H1 (cell line): Measurements from ENCODE around the gene CCSAP. TPM values are rescaled to one million over a fixed set of nuclear protein-coding genes. Genes with fewer than 3 reads are reported as not detected.

Experiments used
- CTCF ChIA-PET: fragments of 300-600 bp; sonication (Branson Sonifier 250); formaldehyde crosslinking; loops from one replicate; lab custom pipeline; 2021; ENCODE audit not compliant: partially characterized antibody; lab: Charles Lee
- POLR2A ChIA-PET: fragments of 300-600 bp; sonication (Branson Sonifier 250); formaldehyde crosslinking; loops from one replicate; lab custom pipeline; 2021; ENCODE audit warnings: inconsistent platforms; ENCODE audit not compliant: partially characterized antibody; lab: Charles Lee
- DNase-seq, 2 experiments: peaks; one replicate each; pipeline versions ENCODE4 v3.0.0 to v3.0.0-alpha.2; 2010 to 2022; ENCODE audit warnings: low spot score in 2 of 2, low read depth in 1 of 2, mixed read lengths in 1 of 2
- FAIRE-seq: peaks from 2 replicates; lab custom pipeline; 2011; peaks lifted over from hg19 to GRCh38; lab: Jason Lieb, UNC
- H2AFZ ChIP-seq: 2 replicates; pipeline ENCODE4 v1.8.1; 2012; ENCODE audit warnings: low read length, inconsistent platforms
- H2AK5ac ChIP-seq: 2 replicates; pipeline ENCODE4 v1.6.1; 2013; ENCODE audit warnings: low read depth, low read length
- H2BK120ac ChIP-seq: replicated peaks from 2 replicates; pipeline ENCODE3; 2013; ENCODE audit warnings: low read depth, low read length, inconsistent platforms
- H2BK12ac ChIP-seq: 2 replicates; pipeline ENCODE4 v1.6.1; 2013; ENCODE audit warnings: low read depth, low read length
- H2BK15ac ChIP-seq: 2 replicates; pipeline ENCODE4 v1.6.1; 2013; ENCODE audit warnings: low read length
- H2BK20ac ChIP-seq: 2 replicates; pipeline ENCODE4 v1.6.1; 2013; ENCODE audit warnings: low read length
- H2BK5ac ChIP-seq: 2 replicates; pipeline ENCODE4 v1.6.1; 2013; ENCODE audit warnings: low read depth, low read length
- H3K14ac ChIP-seq: 2 replicates; pipeline ENCODE4 v1.6.1; 2013; ENCODE audit warnings: inconsistent platforms; ENCODE audit not compliant: insufficient read length
- H3K18ac ChIP-seq: 2 replicates; pipeline ENCODE4 v1.6.1; 2013; ENCODE audit warnings: low read length; ENCODE audit errors: extremely low read depth
- H3K23ac ChIP-seq: 2 replicates; pipeline ENCODE4 v1.6.1; 2013; ENCODE audit warnings: inconsistent platforms; ENCODE audit not compliant: insufficient read length
- H3K23me2 ChIP-seq: 2 replicates; pipeline ENCODE4 v1.6.1; 2013; ENCODE audit warnings: low read depth, low read length
- H3K27ac ChIP-seq: 2 replicates; pipeline ENCODE4 v1.6.1; 2011; ENCODE audit warnings: low read depth, low read length, inconsistent platforms
- H3K27me3 ChIP-seq, 4 experiments: replicated peaks in 1 of 4; 1 replicate in 1 of 4; 2 replicates in 3 of 4; pipeline versions ENCODE4 v1.6.1 to v1.8.1; 2011 to 2013; ENCODE audit warnings: low read length in 3 of 4, mild to moderate bottlenecking in 3 of 4, inconsistent platforms in 2 of 4, mixed read lengths in 2 of 4, moderate library complexity in 1 of 4; ENCODE audit not compliant: control insufficient read depth in 3 of 4, insufficient read depth in 3 of 4; ENCODE audit errors: extremely low read depth in 1 of 4
- H3K36me3 ChIP-seq, 4 experiments: 2 replicates each; pipeline versions ENCODE4 v1.6.1 to v1.8.1; 2011 to 2013; ENCODE audit warnings: mild to moderate bottlenecking in 4 of 4, low read length in 3 of 4, moderate library complexity in 2 of 4, control low read depth in 1 of 4, inconsistent platforms in 1 of 4; ENCODE audit not compliant: insufficient read depth in 4 of 4, control insufficient read depth in 2 of 4
- H3K4ac ChIP-seq: replicated peaks from 2 replicates; pipeline ENCODE3; 2013; ENCODE audit warnings: low read length, low read depth, mixed read lengths, inconsistent platforms; ENCODE audit not compliant: insufficient read length
- H3K4me1 ChIP-seq, 4 experiments: replicated peaks in 1 of 4; 1 replicate in 1 of 4; 2 replicates in 3 of 4; pipeline versions ENCODE4 v1.6.1 to v1.8.1; 2011 to 2013; ENCODE audit warnings: low read length in 3 of 4, inconsistent platforms in 2 of 4, mixed read lengths in 1 of 4; ENCODE audit not compliant: insufficient read depth in 4 of 4, control insufficient read depth in 3 of 4
- H3K4me2 ChIP-seq, 2 experiments: 2 replicates each; pipeline versions ENCODE4 v1.6.1 to v1.8.1; 2011 to 2013; ENCODE audit warnings: low read depth in 2 of 2, low read length in 2 of 2, control low read depth in 1 of 2, inconsistent platforms in 1 of 2, mild to moderate bottlenecking in 1 of 2; ENCODE audit not compliant: insufficient read depth in 1 of 2
- H3K4me3 ChIP-seq, 4 experiments: fragments of 200-600, 300-600 bp in 1 of 4; sonication (generic), shearing (Covaris generic), sonication (Bioruptor Twin) in 1 of 4; 2 replicates each; pipeline versions ENCODE4 v1.5.1 to v1.8.1; 2011 to 2016; ENCODE audit warnings: low read length in 4 of 4, low read depth in 3 of 4, control low read depth in 2 of 4, inconsistent platforms in 2 of 4, mild to moderate bottlenecking in 2 of 4, mixed read lengths in 1 of 4, moderate library complexity in 1 of 4; ENCODE audit not compliant: insufficient read depth in 2 of 4; ENCODE audit errors: extremely low read depth in 1 of 4
- H3K56ac ChIP-seq: replicated peaks from 2 replicates; pipeline ENCODE3; 2013; ENCODE audit warnings: low read depth, mild to moderate bottlenecking, mixed read lengths, low read length, inconsistent platforms; ENCODE audit not compliant: insufficient read length
- H3K79me1 ChIP-seq: 2 replicates; pipeline ENCODE4 v1.6.1; 2013; ENCODE audit warnings: low read depth, low read length, control low read depth
- H3K79me2 ChIP-seq, 2 experiments: 2 replicates each; pipeline versions ENCODE4 v1.6.1 to v1.8.1; 2012 to 2013; ENCODE audit warnings: low read length in 2 of 2, mild to moderate bottlenecking in 2 of 2, inconsistent platforms in 1 of 2; ENCODE audit not compliant: insufficient read depth in 2 of 2, control insufficient read depth in 1 of 2
- H3K9ac ChIP-seq, 4 experiments: replicated peaks in 1 of 4; 1 replicate in 1 of 4; 2 replicates in 3 of 4; pipeline versions ENCODE4 v1.6.1 to v1.8.1; 2011 to 2013; ENCODE audit warnings: low read depth in 3 of 4, low read length in 3 of 4, control low read depth in 2 of 4, mild to moderate bottlenecking in 2 of 4, moderate library complexity in 2 of 4, inconsistent platforms in 1 of 4; ENCODE audit errors: extremely low read depth in 1 of 4
- H3K9me3 ChIP-seq, 2 experiments: 2 replicates each; pipeline versions ENCODE4 v1.6.1 to v1.8.1; 2012 to 2013; ENCODE audit warnings: mild to moderate bottlenecking in 2 of 2, moderate library complexity in 2 of 2, control low read depth in 1 of 2, inconsistent platforms in 1 of 2, low read depth in 1 of 2, low read length in 1 of 2, mixed read lengths in 1 of 2; ENCODE audit not compliant: insufficient read depth in 2 of 2
- H4K20me1 ChIP-seq, 2 experiments: replicated peaks in 1 of 2; 2 replicates each; pipeline versions ENCODE3 to v1.8.1; 2011 to 2013; ENCODE audit warnings: inconsistent platforms in 2 of 2, low read length in 2 of 2, mild to moderate bottlenecking in 1 of 2; ENCODE audit not compliant: insufficient read depth in 2 of 2, control insufficient read depth in 1 of 2
- H4K5ac ChIP-seq: 2 replicates; pipeline ENCODE4 v1.6.1; 2013; ENCODE audit warnings: low read length, low read depth, mixed read lengths, inconsistent platforms; ENCODE audit not compliant: insufficient read length
- H4K8ac ChIP-seq: 2 replicates; pipeline ENCODE4 v1.8.0; 2013; ENCODE audit warnings: mild to moderate bottlenecking, moderate library complexity, low read length, inconsistent platforms; ENCODE audit not compliant: insufficient read depth; ENCODE audit errors: extremely low read depth
- H4K91ac ChIP-seq: replicated peaks from 2 replicates; pipeline ENCODE3; 2013; ENCODE audit warnings: low read length, mixed read lengths, inconsistent platforms; ENCODE audit not compliant: insufficient read length
- BCL11A ChIP-seq, 2 experiments: IDR thresholded peaks; one replicate each; pipeline ENCODE4 v1.6.1; 2011; ENCODE audit warnings: low read depth in 2 of 2, low read length in 2 of 2, mild to moderate bottlenecking in 2 of 2
- BRCA1 ChIP-seq: IDR thresholded peaks from 2 replicates; pipeline ENCODE4 v1.6.1; 2012; ENCODE audit warnings: low read depth, low read length, improper control_type of control experiment
- KDM4A ChIP-seq: IDR thresholded peaks from one replicate; pipeline ENCODE4 v1.7.1; 2012; ENCODE audit warnings: low read depth, mild to moderate bottlenecking, moderate library complexity, low read length, inconsistent platforms; ENCODE audit not compliant: severe bottlenecking
- POLR2A ChIP-seq, 2 experiments: IDR thresholded peaks; 1 replicate in 1 of 2; 2 replicates in 1 of 2; pipeline ENCODE4 v1.6.1; 2011; ENCODE audit warnings: low read depth in 2 of 2, low read length in 2 of 2, mild to moderate bottlenecking in 2 of 2; ENCODE audit errors: control extremely low read depth in 1 of 2
- SRF ChIP-seq: IDR thresholded peaks from 2 replicates; pipeline ENCODE4 v1.6.1; 2011; ENCODE audit warnings: mild to moderate bottlenecking, low read depth, low read length, moderate library complexity
- SUZ12 ChIP-seq: fragments of 200-600 bp; sonication (generic); IDR thresholded peaks from 2 replicates; pipeline ENCODE4 v1.6.1; 2012; ENCODE audit warnings: mild to moderate bottlenecking, inconsistent platforms, low read length, moderate library complexity, mixed read lengths
- TAF7 ChIP-seq: optimal IDR thresholded peaks from 2 replicates; pipeline ENCODE3; 2011; ENCODE audit warnings: low read depth, mild to moderate bottlenecking, inconsistent platforms, low read length, moderate library complexity, borderline replicate concordance
- TEAD4 ChIP-seq: IDR thresholded peaks from 2 replicates; pipeline ENCODE4 v1.6.1; 2012; ENCODE audit warnings: low read depth, low read length, inconsistent platforms, mixed read lengths
- YY1 ChIP-seq: IDR thresholded peaks from 2 replicates; pipeline ENCODE4 v1.6.1; 2011; ENCODE audit warnings: low read depth, mild to moderate bottlenecking, low read length
- WGBS, 2 experiments: shearing (Covaris generic) in 1 of 2; methylation state at CpG; one replicate each; pipeline versions ENCODE4 v1.1.6 to v1.1.7; 2013 to 2015; ENCODE audit warnings: low lambda C conversion rate in 2 of 2, mixed read lengths in 2 of 2, inconsistent platforms in 1 of 2, low coverage in 1 of 2, missing lambda C conversion rate in 1 of 2; ENCODE audit not compliant: insufficient replicate concordance in 2 of 2, insufficient coverage in 1 of 2, insufficient read length in 1 of 2; ENCODE audit errors: extremely low coverage in 1 of 2, missing lambda C conversion rate in 1 of 2; 5-methylcytosine and 5-hydroxymethylcytosine counted together
- polyA plus RNA-seq, 7 experiments: library from polyadenylated mRNA; depleted of rRNA in 3 of 7; stranded (reverse) in 5 of 7; unstranded in 2 of 7; fragments of >200 nt in 5 of 7; fragments of 200-250 nt in 2 of 7; gene quantifications; 1 replicate in 5 of 7; 2 replicates in 1 of 7; 4 replicates in 1 of 7; pipeline versions ENCODE4 v1.2.1 to v1.2.3, GENCODE V29; 2011 to 2013; ENCODE audit warnings: missing spikeins in 2 of 7, mixed read lengths in 2 of 7
- total RNA-seq: library from RNA; stranded (reverse); fragmentation: NEBNext Ultra II Directional; extraction: Animal tissue kit (Norgen Biotek cat#: 25700); gene quantifications from 2 replicates; pipeline ENCODE4 v1.2.1, GENCODE V29; 2021
- TF ChIP-seq, protein P1 (sequence below), 3 experiments: IDR thresholded peaks; 1 replicate in 2 of 3; 2 replicates in 1 of 3; pipeline versions ENCODE4 v1.5.1 to v1.6.1; 2011; ENCODE audit warnings: low read length in 3 of 3, mild to moderate bottlenecking in 3 of 3, inconsistent platforms in 2 of 3, low read depth in 1 of 3, moderate library complexity in 1 of 3; ENCODE audit not compliant: insufficient read depth in 1 of 3; ENCODE audit errors: control extremely low read depth in 1 of 3
- TF ChIP-seq, protein P2 (sequence below): IDR thresholded peaks from 2 replicates; pipeline ENCODE4 v1.6.1; 2011; ENCODE audit warnings: low read depth, mild to moderate bottlenecking, low read length; ENCODE audit not compliant: insufficient read depth

Gene CCSAP
- total and polyA plus RNA-seq, 2 of the 8 experiments (the other 6 are each of a cell fraction or from before 2014, with no cell fraction given), result 3.5 to 17.2 TPM

DNA sequence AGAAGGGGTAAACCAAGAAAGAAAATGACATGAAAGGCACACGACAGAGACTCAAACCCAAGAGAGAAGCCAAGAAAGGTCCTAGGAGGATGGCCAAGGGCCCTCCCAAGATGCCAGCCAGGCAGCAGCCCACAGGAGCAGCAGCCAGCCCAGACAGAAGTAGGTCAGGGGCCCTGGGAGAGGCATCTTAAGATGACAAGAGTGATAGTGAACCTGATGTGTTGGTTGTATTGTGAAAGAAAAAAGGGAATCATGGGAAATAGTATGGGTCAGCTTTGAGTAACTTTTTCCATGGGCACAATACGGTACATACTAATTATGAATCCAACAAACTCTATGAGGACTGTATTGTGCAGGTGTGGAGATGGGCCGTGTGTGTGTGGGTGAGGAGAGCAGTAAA, 3.3 kb downstream of the CCSAP start:
- Histone ChIP-seq H3K9ac (no peak overlapping the region), H3K4ac (no peak overlapping the region), H2AFZ (no peak overlapping the region), H2BK15ac (no peak overlapping the region), H4K20me1 (peaks cover 2 to 8% of the 10 kb centered on the region in 2 experiments), H3K79me2 (peaks cover 8 to 65% of the 10 kb centered on the region in 2 experiments), H3K23me2 (peaks cover 9% of the 10 kb centered on the region; the same call in 1 of the 2 replicates), H3K9me3 (no peaks in the 10 kb centered on the region), H3K4me2 (peak overlapping the region in 1 of 2 experiments; percentile 67; a peak in 1 of 4 replicates), H3K4me3 (no peak overlapping the region), H3K27ac (no peak overlapping the region), H4K5ac (no peak overlapping the region), H3K36me3 (peaks cover 0 to 3% (median 0%) of the 10 kb centered on the region in 4 experiments; a peak in 1 of 8 replicates), H3K14ac (no peak overlapping the region), H3K4me1 (peaks cover 0 to 6% (median 5%) of the 10 kb centered on the region in 4 experiments; a peak in 6 of 7 replicates), H4K91ac (no peak overlapping the region), H3K27me3 (peaks cover 2 to 13% (median 8%) of the 10 kb centered on the region in 4 experiments; a peak in 5 of 7 replicates), H2BK120ac (no peak overlapping the region), H2BK5ac (no peak overlapping the region), H4K8ac (no peak overlapping the region), H2BK12ac (no peak overlapping the region), H3K79me1 (peaks cover 7% of the 10 kb centered on the region; the same call in 1 of the 2 replicates), H2BK20ac (no peak overlapping the region), H3K23ac (no peak overlapping the region), H2AK5ac (no peak overlapping the region), H3K18ac (no peak overlapping the region), H3K56ac (no peak overlapping the region)
- 84% methylated on average over 3 of the region's 3 CpGs; no CpG with 5 or more reads in 1 of the 2 experiments for WGBS, 2 experiments
- no peak for FAIRE-seq
- DNase-seq, result no peak
- ChIA-PET POLR2A (interaction anchor here (0.5 to 0.9 kb wide), 2 partner anchors 8 to 113 kb away, joined by 3 read pairs; no protein-coding TSS in a partner anchor), CTCF (interaction anchor here (1.0 kb wide), 2 partner anchors 8 to 33 kb away, joined by 3 to 4 read pairs; no protein-coding TSS in a partner anchor)
- no peak for TF ChIP-seq TEAD4
- TF ChIP-seq, protein P1, sequence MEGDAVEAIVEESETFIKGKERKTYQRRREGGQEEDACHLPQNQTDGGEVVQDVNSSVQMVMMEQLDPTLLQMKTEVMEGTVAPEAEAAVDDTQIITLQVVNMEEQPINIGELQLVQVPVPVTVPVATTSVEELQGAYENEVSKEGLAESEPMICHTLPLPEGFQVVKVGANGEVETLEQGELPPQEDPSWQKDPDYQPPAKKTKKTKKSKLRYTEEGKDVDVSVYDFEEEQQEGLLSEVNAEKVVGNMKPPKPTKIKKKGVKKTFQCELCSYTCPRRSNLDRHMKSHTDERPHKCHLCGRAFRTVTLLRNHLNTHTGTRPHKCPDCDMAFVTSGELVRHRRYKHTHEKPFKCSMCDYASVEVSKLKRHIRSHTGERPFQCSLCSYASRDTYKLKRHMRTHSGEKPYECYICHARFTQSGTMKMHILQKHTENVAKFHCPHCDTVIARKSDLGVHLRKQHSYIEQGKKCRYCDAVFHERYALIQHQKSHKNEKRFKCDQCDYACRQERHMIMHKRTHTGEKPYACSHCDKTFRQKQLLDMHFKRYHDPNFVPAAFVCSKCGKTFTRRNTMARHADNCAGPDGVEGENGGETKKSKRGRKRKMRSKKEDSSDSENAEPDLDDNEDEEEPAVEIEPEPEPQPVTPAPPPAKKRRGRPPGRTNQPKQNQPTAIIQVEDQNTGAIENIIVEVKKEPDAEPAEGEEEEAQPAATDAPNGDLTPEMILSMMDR (IDR thresholded peaks at IDR 0.05; ENCODE audit: control extremely low read depth in 1 of 3, insufficient read depth in 1 of 3, low read depth in 1 of 3, low read length in 3 of 3), result no peak
- TF ChIP-seq KDM4A, result no peak
- no peak for TF ChIP-seq SUZ12
- TF ChIP-seq POLR2A (IDR thresholded peaks at IDR 0.05; ENCODE audit: control extremely low read depth in 1 of 2, low read depth in 2 of 2, low read length in 2 of 2), result no peak
- no peak for TF ChIP-seq YY1
- TF ChIP-seq BCL11A (IDR thresholded peaks at IDR 0.05; ENCODE audit: low read depth in 2 of 2, low read length in 2 of 2), result no peak
- TF ChIP-seq SRF, result no peak
- no peak for TF ChIP-seq BRCA1
- TF ChIP-seq, protein P2, sequence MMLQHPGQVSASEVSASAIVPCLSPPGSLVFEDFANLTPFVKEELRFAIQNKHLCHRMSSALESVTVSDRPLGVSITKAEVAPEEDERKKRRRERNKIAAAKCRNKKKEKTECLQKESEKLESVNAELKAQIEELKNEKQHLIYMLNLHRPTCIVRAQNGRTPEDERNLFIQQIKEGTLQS, result no peak
- no peak for TF ChIP-seq TAF7
